ENCODE results near the gene PHACTR4.

The PHACTR4 gene

DNA sequence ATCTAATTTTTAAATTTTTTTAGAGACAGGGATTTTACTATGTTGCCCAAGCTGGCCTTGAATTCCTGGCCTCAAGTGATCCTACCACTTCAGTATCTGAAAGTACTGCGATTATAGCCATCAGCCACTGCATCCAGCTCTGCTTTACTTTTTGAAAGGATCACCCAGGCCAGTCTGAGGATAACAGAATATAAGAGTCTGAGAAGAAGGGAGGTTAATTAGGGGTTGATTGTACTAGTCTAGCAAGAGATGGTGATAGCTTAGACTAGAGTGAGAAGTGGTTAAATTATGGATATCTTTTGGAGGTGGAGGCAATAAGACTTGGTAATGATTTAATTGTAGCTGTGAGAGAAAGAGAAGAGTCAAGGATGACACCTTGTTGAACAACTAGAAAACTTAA is 32.2 kb downstream of the PHACTR4 start:
- TF ChIP-seq CTCF (conservative IDR thresholded peaks at IDR 0.05), result no peak

GRCh38 chr1:28409090-28409489 is 39.5 kb downstream of the PHACTR4 start:
- H3K27ac ChIP-seq, result no peak overlapping the region
- no peak for TF ChIP-seq CTCF (conservative IDR thresholded peaks at IDR 0.05)

More for the DNA sequence above, 32.2 kb downstream of the PHACTR4 start:
- no peak overlapping the region for H3K27ac ChIP-seq

GRCh38 chr1:28411656-28412055 is 42.1 kb downstream of the PHACTR4 start:
- no peak for TF ChIP-seq CTCF (conservative IDR thresholded peaks at IDR 0.05)
- H3K27ac ChIP-seq, result no peak overlapping the region

DNA sequence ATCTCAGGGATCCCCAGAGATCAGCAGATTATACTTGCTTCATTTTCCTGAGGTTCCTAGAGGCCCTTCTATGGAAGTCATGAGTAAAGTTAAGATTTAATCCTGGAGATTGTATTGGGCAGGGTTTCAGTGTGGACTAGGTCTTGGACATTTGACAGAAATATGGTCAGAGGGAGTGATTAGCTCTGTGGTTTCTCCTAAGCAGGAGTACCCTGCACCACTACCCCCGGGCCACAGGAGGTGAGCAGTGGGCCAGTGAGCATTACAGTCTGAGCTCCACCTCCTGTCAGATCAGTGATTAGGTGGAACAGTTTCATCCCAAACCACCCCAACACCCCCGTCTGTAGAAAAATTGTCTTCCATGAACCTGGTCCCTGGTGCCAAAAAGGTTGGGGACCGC is 43.2 kb downstream of the PHACTR4 start:
- TF ChIP-seq CTCF (conservative IDR thresholded peaks at IDR 0.05), result no peak
- H3K27ac ChIP-seq, result no peak overlapping the region

DNA sequence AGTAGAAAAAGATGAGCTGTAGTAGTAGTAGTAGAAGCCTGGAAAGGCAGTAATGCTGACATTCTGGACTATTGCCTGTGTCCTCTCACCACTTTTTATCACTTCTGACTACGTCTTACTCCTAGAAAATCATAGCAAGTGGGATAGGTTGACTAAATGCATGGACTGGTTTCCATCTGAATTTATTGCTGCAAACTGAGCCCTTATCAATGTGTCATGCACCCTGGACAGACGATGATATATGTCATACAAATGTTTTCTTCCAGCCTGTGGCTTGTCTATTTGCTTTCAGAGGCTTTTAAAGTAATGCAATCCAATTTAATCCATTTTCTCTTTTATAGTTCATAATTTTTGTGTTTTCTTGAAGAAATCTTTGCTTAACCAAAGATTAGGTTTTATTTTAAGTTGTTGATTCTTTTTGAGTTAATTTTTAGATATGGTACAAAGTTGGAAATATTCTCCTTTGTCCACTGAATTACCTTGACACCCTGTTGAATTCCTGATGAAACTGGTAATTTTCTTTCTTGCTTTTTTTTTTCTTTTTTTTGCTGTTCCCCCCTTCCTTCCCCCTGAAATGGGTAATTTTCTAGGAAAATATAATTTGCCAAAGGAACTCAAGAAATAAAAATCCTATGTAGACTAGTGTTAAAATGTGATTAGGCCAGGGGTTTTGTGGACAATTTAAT is 47.1 kb downstream of the PHACTR4 start:
- H3K27ac ChIP-seq, result no peak overlapping the region
- no peak for TF ChIP-seq CTCF (conservative IDR thresholded peaks at IDR 0.05)

- no peak overlapping the region for H3K27ac ChIP-seq
- no peak for TF ChIP-seq CTCF (conservative IDR thresholded peaks at IDR 0.05)
These were observed 47.9 kb downstream of the PHACTR4 start for GRCh38 chr1:28417441-28417922.

DNA sequence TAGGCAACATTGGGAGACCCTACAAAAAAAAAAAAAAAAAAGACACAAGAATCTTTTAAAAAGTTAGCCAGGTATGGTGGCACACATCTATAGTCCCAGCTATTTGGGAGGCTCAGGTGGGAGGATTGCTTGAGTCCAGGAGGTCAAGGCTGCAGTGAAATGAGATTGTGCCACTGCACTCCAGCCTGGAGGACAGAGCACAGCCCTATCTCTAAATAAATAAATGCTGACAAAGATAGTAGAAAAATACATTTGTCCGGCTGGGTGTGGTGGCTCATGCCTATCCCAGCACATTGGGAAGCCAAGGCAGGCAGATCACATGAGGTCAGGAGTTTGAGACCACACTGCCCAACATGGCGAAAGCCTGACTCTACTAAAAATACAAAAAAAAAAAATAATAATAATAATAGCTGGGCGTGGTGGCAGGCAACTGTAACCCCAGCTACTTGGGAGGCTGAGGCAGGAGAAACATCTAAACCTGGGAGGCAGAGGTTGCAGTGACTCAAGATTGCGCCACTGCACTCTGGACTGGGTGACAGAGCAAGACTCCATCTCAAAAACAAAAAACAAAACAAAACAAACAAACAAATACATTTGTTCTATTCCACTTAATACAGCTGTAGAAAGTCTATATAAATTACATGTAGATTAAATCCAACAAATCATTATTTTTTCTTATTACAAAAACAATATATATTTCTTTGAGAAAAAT is 48.5 kb downstream of the PHACTR4 start:
- no peak overlapping the region for H3K27ac ChIP-seq
- TF ChIP-seq CTCF (conservative IDR thresholded peaks at IDR 0.05), result no peak

Measured in VCaP (cell line).